NT2/D1 (cell line): Measurements from ENCODE around the gene SLC46A1.

Experiments used
- SUZ12 ChIP-seq: IDR thresholded peaks from 2 replicates; pipeline ENCODE4 v1.6.1; 2011; ENCODE audit not compliant: insufficient read length, insufficient read depth; ENCODE audit errors: extremely low read depth
- ZNF274 ChIP-seq: IDR thresholded peaks from 2 replicates; pipeline ENCODE4 v1.6.1; 2011; ENCODE audit warnings: mild to moderate bottlenecking, low read depth, low read length

- no peak for TF ChIP-seq SUZ12
- no peak for TF ChIP-seq ZNF274
These were observed 20.6 kb downstream of the SLC46A1 start for GRCh38 chr17:28385406-28385805.
